HEK293T (cell line): ENCODE measurements around the gene NUDT5.

ENCODE experiments used
- CTCF ChIA-PET: fragments of 350-600 bp; formaldehyde crosslinking; extraction: SDS; loops from one replicate; lab custom pipeline; 2021; ENCODE audit warnings: antibody characterized with exemption, inconsistent platforms; lab: Yijun Ruan, JAX
- POLR2A ChIA-PET: fragments of 350-600 bp; formaldehyde crosslinking; extraction: SDS; loops from one replicate; lab custom pipeline; 2020; ENCODE audit warnings: antibody characterized with exemption, inconsistent platforms; lab: Yijun Ruan, JAX
- DNase-seq: peaks from one replicate; pipeline ENCODE4 v3.0.0; 2012; ENCODE audit warnings: mixed read lengths; ENCODE audit errors: extremely low spot score
- ARNT ChIP-seq: fragments of 450-650 bp; IDR thresholded peaks from 2 replicates; pipeline ENCODE4 v1.6.1; 2017; ENCODE audit warnings: mild to moderate bottlenecking
- BHLHE40 ChIP-seq: fragments of 450-650 bp; IDR thresholded peaks from 2 replicates; pipeline ENCODE4 v1.6.1; 2016; ENCODE audit warnings: mild to moderate bottlenecking, moderate library complexity, borderline replicate concordance
- CTBP1 ChIP-seq: fragments of 450-650 bp; IDR thresholded peaks from 2 replicates; pipeline ENCODE4 v1.6.1; 2016; ENCODE audit warnings: borderline replicate concordance
- ELF4 ChIP-seq: fragments of 450-650 bp; IDR thresholded peaks from 2 replicates; pipeline ENCODE4 v1.6.1; 2017; ENCODE audit warnings: antibody characterized with exemption
- FOXA1 ChIP-seq: fragments of 450-650 bp; IDR thresholded peaks from 2 replicates; pipeline ENCODE4 v1.6.1; 2016; ENCODE audit warnings: mild to moderate bottlenecking
- FOXK2 ChIP-seq: fragments of 450-650 bp; IDR thresholded peaks from 2 replicates; pipeline ENCODE4 v1.6.1; 2016; ENCODE audit warnings: mild to moderate bottlenecking
- FOXM1 ChIP-seq: fragments of 450-650 bp; IDR thresholded peaks from 2 replicates; pipeline ENCODE4 v1.6.1; 2017; ENCODE audit warnings: mild to moderate bottlenecking, borderline replicate concordance
- HDGF ChIP-seq: fragments of 450-650 bp; IDR thresholded peaks from 2 replicates; pipeline ENCODE4 v1.6.1; 2017; ENCODE audit warnings: antibody characterized with exemption, borderline replicate concordance
- L3MBTL2 ChIP-seq: fragments of 450-650 bp; conservative IDR thresholded peaks from 2 replicates; pipeline ENCODE4 v1.6.1; 2016; ENCODE audit warnings: mild to moderate bottlenecking
- LEF1 ChIP-seq: fragments of 450-650 bp; IDR thresholded peaks from 2 replicates; pipeline ENCODE4 v1.6.1; 2017; ENCODE audit warnings: mild to moderate bottlenecking, borderline replicate concordance
- NFRKB ChIP-seq: fragments of 450-650 bp; IDR thresholded peaks from 2 replicates; pipeline ENCODE4 v1.6.1; 2016; ENCODE audit warnings: mild to moderate bottlenecking, moderate library complexity
- SP1 ChIP-seq: fragments of 450-650 bp; IDR thresholded peaks from 2 replicates; pipeline ENCODE4 v1.6.1; 2017
- SUZ12 ChIP-seq: fragments of 450-650 bp; IDR thresholded peaks from 2 replicates; pipeline ENCODE4 v1.6.1; 2016; ENCODE audit warnings: mild to moderate bottlenecking
- TARDBP ChIP-seq: fragments of 450-650 bp; IDR thresholded peaks from 2 replicates; pipeline ENCODE4 v1.6.1; 2016
- ZNF384 ChIP-seq: fragments of 450-650 bp; IDR thresholded peaks from 2 replicates; pipeline ENCODE4 v1.6.1; 2016
- TF ChIP-seq, protein P1 (sequence below): fragments of 450-650 bp; IDR thresholded peaks from 2 replicates; pipeline ENCODE4 v1.6.1; 2016

Gene NUDT5

DNA sequence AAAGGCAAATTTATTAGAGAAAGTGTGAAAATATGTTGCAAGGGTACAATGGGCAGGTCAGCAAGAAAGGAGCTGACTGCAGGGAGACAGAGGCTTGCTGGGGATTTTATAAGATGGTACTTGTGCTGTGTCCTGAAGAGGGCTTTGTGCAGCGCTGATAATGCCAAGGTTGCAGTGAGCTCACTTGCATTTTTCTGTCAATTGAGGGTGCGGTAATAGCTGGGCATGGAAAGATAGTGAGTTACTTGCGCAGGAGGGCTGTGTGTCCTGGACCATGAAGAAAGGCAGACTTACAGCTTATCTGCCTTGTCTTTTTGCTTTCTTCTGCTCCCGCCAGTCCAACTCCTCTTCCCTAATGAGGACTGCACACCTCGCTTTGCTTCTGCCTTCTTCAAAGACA, 12.8 kb upstream of the NUDT5 start:
- CTCF ChIA-PET: no interaction called here
- no peak for TF ChIP-seq HDGF
- no peak for TF ChIP-seq L3MBTL2
- no peak for TF ChIP-seq SUZ12
- no peak for TF ChIP-seq ELF4
- TF ChIP-seq CTBP1: no peak
- TF ChIP-seq FOXM1: no peak
- no peak for TF ChIP-seq SP1
- no peak for TF ChIP-seq ARNT
- no peak for TF ChIP-seq FOXK2
- no peak for TF ChIP-seq ZNF384
- no peak for TF ChIP-seq FOXA1
- TF ChIP-seq, protein P1, sequence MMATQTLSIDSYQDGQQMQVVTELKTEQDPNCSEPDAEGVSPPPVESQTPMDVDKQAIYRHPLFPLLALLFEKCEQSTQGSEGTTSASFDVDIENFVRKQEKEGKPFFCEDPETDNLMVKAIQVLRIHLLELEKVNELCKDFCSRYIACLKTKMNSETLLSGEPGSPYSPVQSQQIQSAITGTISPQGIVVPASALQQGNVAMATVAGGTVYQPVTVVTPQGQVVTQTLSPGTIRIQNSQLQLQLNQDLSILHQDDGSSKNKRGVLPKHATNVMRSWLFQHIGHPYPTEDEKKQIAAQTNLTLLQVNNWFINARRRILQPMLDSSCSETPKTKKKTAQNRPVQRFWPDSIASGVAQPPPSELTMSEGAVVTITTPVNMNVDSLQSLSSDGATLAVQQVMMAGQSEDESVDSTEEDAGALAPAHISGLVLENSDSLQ: no peak
- TF ChIP-seq TARDBP: no peak
- TF ChIP-seq LEF1: no peak
- TF ChIP-seq NFRKB: no peak
- no peak for TF ChIP-seq BHLHE40
- POLR2A ChIA-PET: no interaction called here
- no peak for DNase-seq

DNA sequence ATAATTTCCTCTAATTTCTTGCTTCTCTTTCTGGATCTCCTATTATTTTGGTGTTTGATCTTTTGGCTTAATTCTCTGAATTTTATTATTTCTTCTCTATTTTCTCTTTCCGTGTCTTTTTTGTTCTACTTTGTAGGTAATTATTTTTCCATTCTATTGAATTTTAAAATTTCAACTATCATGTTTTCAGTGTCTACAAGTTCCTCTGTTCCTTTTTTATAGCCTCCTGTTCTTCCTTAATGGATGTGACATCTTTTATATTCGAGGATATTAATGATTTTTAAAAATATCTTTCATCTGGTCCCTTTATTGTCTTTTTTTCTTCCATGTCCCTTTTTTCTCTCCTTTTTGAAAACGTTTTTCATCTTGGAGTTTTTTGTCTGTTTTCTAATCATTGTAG, 11.4 kb upstream of the NUDT5 start:
- CTCF ChIA-PET: no interaction called here
- POLR2A ChIA-PET: no interaction called here
- DNase-seq: no peak
- TF ChIP-seq FOXM1: no peak
- no peak for TF ChIP-seq TARDBP
- TF ChIP-seq SUZ12: no peak
- TF ChIP-seq BHLHE40: no peak

DNA sequence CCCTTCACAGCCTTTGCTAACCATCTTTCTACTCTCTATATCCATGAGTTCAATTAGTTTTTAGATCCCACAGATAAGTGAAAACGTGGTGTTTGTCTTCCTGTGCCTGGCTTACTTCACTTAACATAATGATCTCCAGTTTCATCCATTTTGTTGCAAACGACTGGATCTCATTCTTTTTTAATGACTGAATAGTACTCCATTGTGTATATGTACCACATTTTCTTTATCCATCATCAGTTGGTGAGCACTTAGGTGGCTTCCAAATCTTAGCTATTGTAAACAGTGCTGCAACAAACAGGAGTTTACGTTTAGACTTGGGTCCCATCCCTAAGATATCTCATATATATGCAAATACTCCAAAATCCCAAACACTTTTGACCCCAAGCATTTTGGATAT, 9.4 kb upstream of the NUDT5 start:
- POLR2A ChIA-PET: no interaction called here
- DNase-seq: no peak
- CTCF ChIA-PET: interaction anchor here (0.6 to 1.1 kb wide), 2 partner anchors 9 to 1456 kb away, joined by 3 read pairs; no protein-coding TSS in a partner anchor
- TF ChIP-seq LEF1 (no peak), HDGF (no peak), FOXM1 (no peak), CTBP1 (no peak), ELF4 (no peak), ARNT (no peak), L3MBTL2 (no peak), TARDBP (no peak), SP1 (no peak), FOXA1 (no peak), BHLHE40 (no peak), FOXK2 (no peak), NFRKB (no peak), ZNF384 (no peak), SUZ12 (no peak)
- TF ChIP-seq, protein P1: no peak

DNA sequence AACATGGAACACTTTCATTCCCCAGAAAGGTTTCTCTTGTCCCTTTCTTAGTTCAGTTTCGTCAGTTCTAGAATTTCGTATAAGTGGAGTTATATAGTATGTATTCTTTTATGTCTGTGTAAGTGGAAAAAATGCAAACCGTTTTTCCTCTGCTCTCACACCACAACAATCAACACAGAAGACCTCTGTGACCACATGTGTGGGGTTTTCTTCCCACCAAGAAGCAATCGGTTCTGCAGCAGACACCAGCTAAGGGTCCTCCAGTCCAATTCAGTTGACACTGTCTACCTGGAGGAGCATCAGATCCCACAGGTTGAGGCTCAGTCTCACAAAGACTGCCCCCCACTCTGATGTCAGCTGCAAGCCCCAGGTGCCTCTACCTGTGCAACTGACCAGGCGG, 6.5 kb upstream of the NUDT5 start:
- no peak for TF ChIP-seq FOXK2
- TF ChIP-seq HDGF: no peak
- no peak for TF ChIP-seq CTBP1
- no peak for TF ChIP-seq FOXM1
- TF ChIP-seq TARDBP: no peak
- no peak for TF ChIP-seq SUZ12
- TF ChIP-seq NFRKB: no peak
- TF ChIP-seq ELF4: no peak
- TF ChIP-seq LEF1: no peak
- TF ChIP-seq ZNF384: no peak
- TF ChIP-seq SP1: no peak
- no peak for TF ChIP-seq ARNT
- TF ChIP-seq FOXA1: no peak
- no peak for TF ChIP-seq L3MBTL2
- TF ChIP-seq, protein P1: no peak
- no peak for TF ChIP-seq BHLHE40
- POLR2A ChIA-PET: no interaction called here
- DNase-seq: no peak
- CTCF ChIA-PET: no interaction called here

DNA sequence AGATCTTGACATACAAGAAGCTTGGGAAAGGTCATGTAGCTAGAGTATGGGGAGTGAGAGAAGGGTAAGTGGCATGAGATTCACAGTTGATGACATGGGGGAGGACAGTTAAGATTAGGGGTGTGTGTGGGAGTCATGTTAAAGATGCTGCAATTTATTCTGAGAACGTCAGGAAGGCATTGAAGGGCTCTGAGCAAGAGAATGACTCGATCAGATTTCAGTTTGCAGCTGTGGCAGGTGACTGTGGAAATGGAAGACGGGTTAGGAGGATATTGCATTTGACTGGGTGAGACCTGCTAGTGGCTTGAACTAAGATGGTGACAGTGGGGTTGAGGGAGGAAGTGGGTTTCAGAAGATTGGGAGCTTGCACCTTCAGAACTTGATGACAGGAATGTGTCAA, 5.9 kb upstream of the NUDT5 start:
- ChIA-PET POLR2A (no interaction called here), CTCF (no interaction called here)
- DNase-seq: no peak
- TF ChIP-seq, protein P1: no peak
- TF ChIP-seq CTBP1: no peak
- no peak for TF ChIP-seq ELF4
- no peak for TF ChIP-seq LEF1
- TF ChIP-seq FOXM1: no peak
- TF ChIP-seq NFRKB: no peak
- TF ChIP-seq SP1: no peak
- TF ChIP-seq FOXA1: no peak
- no peak for TF ChIP-seq FOXK2
- TF ChIP-seq BHLHE40: no peak
- TF ChIP-seq ZNF384: no peak

DNA sequence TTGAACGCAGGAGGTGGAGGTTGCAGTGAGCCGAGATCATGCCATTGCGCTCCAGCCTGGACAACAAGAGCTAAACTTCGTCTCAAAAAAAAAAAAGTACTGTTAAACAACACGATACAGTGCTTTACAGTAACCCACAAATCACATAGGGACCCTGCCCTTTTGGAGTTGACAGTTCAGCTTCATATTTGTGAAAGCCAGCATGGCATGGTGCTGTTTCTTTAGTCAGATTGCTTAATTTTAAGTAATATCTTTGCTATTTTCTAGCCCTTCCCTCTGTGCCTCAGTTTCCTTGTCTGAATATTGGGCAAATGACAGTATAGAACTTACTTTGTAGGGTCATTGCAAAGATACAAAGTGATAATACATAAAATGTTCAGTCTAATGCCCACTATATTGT, 5.2 kb upstream of the NUDT5 start:
- CTCF ChIA-PET: no interaction called here

More for the DNA sequence above, 5.2 kb upstream of the NUDT5 start:
- TF ChIP-seq SP1 (no peak), FOXK2 (no peak), HDGF (no peak), ARNT (no peak), FOXA1 (no peak), BHLHE40 (no peak), NFRKB (no peak), L3MBTL2 (no peak), CTBP1 (no peak), ZNF384 (no peak), TARDBP (no peak), SUZ12 (no peak), ELF4 (no peak)
- TF ChIP-seq, protein P1: no peak
- POLR2A ChIA-PET: no interaction called here
- no peak for DNase-seq
